Tibial nerve (tissue), 4 donors: ENCODE results near the gene RNF151.
"Not testable (repeated sequence)": the region's sequence is repeated elsewhere in the genome, so short reads cannot be mapped to it uniquely, and the experiment has no call there.

ENCODE experiments used
- EP300 ChIP-seq, 2 donors: sonication (generic); formaldehyde crosslinking; IDR thresholded peaks; one replicate each; pipeline ENCODE4 v1.6.1; 2017; ENCODE audit warnings: antibody characterized with exemption in 2 of 2, mild to moderate bottlenecking in 1 of 2
- POLR2A ChIP-seq, 2 donors: fragments of 450-650 bp; IDR thresholded peaks; one replicate each; pipeline ENCODE4 v1.6.1; 2017; ENCODE audit warnings: antibody characterized with exemption in 2 of 2, mild to moderate bottlenecking in 2 of 2, moderate library complexity in 2 of 2
- TF ChIP-seq, protein P1 (sequence below), 5 experiments: fragments of 200-600 bp in 3 of 5; fragments of 450-650 bp in 2 of 5; sonication (generic) in 3 of 5; IDR thresholded peaks; one replicate each; pipeline ENCODE4 v1.5.1; 2016 to 2019; ENCODE audit warnings: antibody characterized with exemption in 5 of 5, mild to moderate bottlenecking in 3 of 5, moderate library complexity in 2 of 5

DNA sequence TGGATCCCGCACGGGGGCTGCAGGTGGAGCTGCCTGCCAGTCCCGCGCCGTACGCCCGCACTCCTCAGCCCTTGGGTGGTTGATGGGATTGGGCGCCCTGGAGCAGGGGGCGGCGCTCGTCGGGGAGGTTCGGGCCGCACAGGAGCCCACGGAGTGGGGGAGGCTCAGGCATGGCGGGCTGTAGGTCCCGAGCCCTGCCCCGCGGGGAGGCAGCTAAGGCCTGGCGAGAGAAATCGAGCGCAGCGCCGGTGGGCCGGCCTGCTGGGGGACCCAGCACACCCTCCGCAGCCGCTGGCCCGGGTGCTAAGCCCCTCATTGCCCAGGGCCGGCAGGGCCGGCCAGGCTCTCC, 8.5 kb upstream of the RNF151 start:
- TF ChIP-seq POLR2A, EP300 (IDR thresholded peaks at IDR 0.05): not testable (repeated sequence)
- TF ChIP-seq, protein P1, sequence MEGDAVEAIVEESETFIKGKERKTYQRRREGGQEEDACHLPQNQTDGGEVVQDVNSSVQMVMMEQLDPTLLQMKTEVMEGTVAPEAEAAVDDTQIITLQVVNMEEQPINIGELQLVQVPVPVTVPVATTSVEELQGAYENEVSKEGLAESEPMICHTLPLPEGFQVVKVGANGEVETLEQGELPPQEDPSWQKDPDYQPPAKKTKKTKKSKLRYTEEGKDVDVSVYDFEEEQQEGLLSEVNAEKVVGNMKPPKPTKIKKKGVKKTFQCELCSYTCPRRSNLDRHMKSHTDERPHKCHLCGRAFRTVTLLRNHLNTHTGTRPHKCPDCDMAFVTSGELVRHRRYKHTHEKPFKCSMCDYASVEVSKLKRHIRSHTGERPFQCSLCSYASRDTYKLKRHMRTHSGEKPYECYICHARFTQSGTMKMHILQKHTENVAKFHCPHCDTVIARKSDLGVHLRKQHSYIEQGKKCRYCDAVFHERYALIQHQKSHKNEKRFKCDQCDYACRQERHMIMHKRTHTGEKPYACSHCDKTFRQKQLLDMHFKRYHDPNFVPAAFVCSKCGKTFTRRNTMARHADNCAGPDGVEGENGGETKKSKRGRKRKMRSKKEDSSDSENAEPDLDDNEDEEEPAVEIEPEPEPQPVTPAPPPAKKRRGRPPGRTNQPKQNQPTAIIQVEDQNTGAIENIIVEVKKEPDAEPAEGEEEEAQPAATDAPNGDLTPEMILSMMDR (IDR thresholded peaks at IDR 0.05): not testable (repeated sequence)
